Uterus (tissue), 4 donors: ENCODE results near the gene WASF2. TPM values are rescaled to one million over a fixed set of nuclear protein-coding genes. Genes with fewer than 3 reads are reported as not detected.
"Not testable (repeated sequence)": the region's sequence is repeated elsewhere in the genome, so short reads cannot be mapped to it uniquely, and the experiment has no call there.

ENCODE experiments used
- DNase-seq, 2 donors: peaks; one replicate each; pipeline ENCODE4 v3.0.0-alpha.2; 2019 to 2020
- H3K27ac ChIP-seq, 2 donors: fragments of 200-600 bp; sonication (generic); 1 replicate in 1 of 2; 2 replicates in 1 of 2; pipeline ENCODE4 v1.5.1; 2016 to 2018
- H3K27me3 ChIP-seq, 2 donors: fragments of 200-600 bp; sonication (generic); one replicate each; pipeline ENCODE4 v1.5.1; 2018 to 2019; ENCODE audit warnings: control low read depth in 1 of 2
- H3K36me3 ChIP-seq, 2 donors: fragments of 200-600 bp; sonication (generic); one replicate each; pipeline ENCODE4 v1.5.1; 2019; ENCODE audit warnings: control low read depth in 1 of 2
- H3K4me1 ChIP-seq, 2 donors: fragments of 200-600 bp; sonication (generic); one replicate each; pipeline ENCODE4 v1.5.1; 2018 to 2019; ENCODE audit warnings: control low read depth in 1 of 2
- H3K4me3 ChIP-seq, 2 donors: fragments of 200-600 bp; sonication (generic); 1 replicate in 1 of 2; 2 replicates in 1 of 2; pipeline ENCODE4 v1.5.1; 2018 to 2019; ENCODE audit warnings: mild to moderate bottlenecking in 1 of 2
- H3K9me3 ChIP-seq, 2 donors: fragments of 200-600 bp; sonication (generic); one replicate each; pipeline ENCODE4 v1.5.1; 2019; ENCODE audit warnings: control low read depth in 1 of 2
- POLR2A ChIP-seq, 2 donors: fragments of 450-650 bp; IDR thresholded peaks; one replicate each; pipeline ENCODE4 v1.6.1; 2016; ENCODE audit warnings: antibody characterized with exemption in 2 of 2, mild to moderate bottlenecking in 1 of 2, moderate library complexity in 1 of 2
- intact Hi-C: fragments of 100-400 bp; cut with DNase I; formaldehyde crosslinking; loops from one replicate; pipeline ENCODE4 v1.15.1; 2023; ENCODE audit warnings: low total_unique reads
- total RNA-seq, 4 donors: library from RNA; depleted of rRNA in 3 of 4; stranded (reverse); fragments of >200 nt in 3 of 4; gene quantifications; one replicate each; pipeline versions ENCODE4 v1.1.0 to v1.2.4, GENCODE V29; 2014 to 2023
- TF ChIP-seq, protein P1 (sequence below), 4 experiments: fragments of 200-600 bp in 2 of 4; fragments of 450-650 bp in 2 of 4; sonication (generic) in 2 of 4; IDR thresholded peaks; one replicate each; pipeline ENCODE4 v1.5.1; 2016 to 2019; ENCODE audit warnings: antibody characterized with exemption in 4 of 4, mild to moderate bottlenecking in 2 of 4, moderate library complexity in 1 of 4
- donor health status: DM: yes; HTN: yes; CAD: no.

The WASF2 gene
- total RNA-seq, 4 donors from 2014 or later: 27.2 to 178 (median 41.1) TPM

DNA sequence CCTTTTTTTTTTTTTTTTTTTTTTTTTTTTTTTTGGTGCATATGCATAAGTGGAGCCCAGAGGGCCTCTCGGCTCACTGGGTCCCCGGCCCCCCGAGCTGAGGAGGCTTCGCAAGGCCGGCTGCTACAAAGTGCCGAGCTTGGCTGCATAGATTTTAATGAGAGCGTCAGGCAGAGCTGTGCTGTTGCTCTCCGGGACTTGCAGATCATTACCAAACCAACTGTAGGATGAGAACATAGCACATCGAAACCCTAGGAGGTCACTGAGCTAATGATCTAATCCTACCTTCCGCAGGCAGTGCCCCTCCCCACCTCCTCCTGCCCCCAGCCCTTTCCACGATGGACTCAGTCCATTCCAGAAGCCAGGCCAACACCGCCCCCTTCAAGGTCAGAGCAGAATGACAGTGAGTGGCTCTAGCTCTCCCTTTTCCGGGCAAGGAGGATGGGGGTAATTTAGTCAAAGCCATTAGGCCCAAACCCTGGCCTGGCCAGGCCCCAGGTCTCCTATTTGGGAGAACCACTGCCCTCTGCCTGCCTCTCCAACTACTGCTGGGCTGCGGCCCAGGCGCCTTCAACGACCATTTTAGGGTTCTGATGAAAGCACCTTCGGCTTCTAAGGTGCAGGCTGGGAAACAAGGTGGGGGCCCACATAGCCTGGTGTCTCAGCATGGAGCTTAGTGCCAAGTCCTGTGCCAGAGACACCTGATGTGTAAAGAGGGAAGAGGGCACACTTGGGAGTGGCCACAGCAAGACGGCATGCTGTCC is 84.2 kb downstream of the WASF2 start:
- DNase-seq, intact Hi-C loops, H3K9me3 ChIP-seq, H3K4me3 ChIP-seq, H3K36me3 ChIP-seq, H3K27me3 ChIP-seq: not testable (repeated sequence)
- TF ChIP-seq, protein P1, sequence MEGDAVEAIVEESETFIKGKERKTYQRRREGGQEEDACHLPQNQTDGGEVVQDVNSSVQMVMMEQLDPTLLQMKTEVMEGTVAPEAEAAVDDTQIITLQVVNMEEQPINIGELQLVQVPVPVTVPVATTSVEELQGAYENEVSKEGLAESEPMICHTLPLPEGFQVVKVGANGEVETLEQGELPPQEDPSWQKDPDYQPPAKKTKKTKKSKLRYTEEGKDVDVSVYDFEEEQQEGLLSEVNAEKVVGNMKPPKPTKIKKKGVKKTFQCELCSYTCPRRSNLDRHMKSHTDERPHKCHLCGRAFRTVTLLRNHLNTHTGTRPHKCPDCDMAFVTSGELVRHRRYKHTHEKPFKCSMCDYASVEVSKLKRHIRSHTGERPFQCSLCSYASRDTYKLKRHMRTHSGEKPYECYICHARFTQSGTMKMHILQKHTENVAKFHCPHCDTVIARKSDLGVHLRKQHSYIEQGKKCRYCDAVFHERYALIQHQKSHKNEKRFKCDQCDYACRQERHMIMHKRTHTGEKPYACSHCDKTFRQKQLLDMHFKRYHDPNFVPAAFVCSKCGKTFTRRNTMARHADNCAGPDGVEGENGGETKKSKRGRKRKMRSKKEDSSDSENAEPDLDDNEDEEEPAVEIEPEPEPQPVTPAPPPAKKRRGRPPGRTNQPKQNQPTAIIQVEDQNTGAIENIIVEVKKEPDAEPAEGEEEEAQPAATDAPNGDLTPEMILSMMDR (IDR thresholded peaks at IDR 0.05): peak in 1 of 4 experiments; percentile 28
- peak overlapping the region; percentile 81 to 84 for H3K27ac ChIP-seq
- peaks cover 6 to 23% of the 10 kb centered on the region in 2 donors for H3K4me1 ChIP-seq

DNA sequence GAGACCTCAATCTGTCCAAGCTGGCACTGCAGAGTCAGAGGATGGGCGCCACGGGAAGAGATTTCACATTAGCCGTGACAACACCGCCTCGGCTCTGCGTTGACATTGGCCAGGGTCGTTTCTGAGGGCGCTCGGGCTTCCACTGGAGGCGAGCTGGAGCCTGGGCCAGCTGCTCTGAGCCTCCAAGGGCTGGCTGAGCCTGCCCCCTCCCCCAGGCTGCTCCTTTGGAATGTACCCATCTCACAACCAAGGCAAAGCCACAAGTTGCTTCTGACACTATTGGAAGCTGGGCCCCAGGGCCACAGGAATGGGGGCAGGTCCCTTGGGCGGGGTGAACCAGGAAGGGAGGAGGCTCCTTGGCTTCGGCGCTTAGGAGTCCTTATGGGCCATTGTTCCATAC is 84.9 kb downstream of the WASF2 start:
- intact Hi-C loops: no loop called here
- H3K4me3 ChIP-seq: no peak overlapping the region
- no peak for TF ChIP-seq POLR2A (IDR thresholded peaks at IDR 0.05)
- TF ChIP-seq, protein P1 (IDR thresholded peaks at IDR 0.05): no peak
- H3K4me1 ChIP-seq: peaks cover 6 to 23% of the 10 kb centered on the region in 2 donors
- peak in 1 of 2 donors; percentile 45 for DNase-seq
- H3K36me3 ChIP-seq: no peaks in the 10 kb centered on the region
- H3K9me3 ChIP-seq: no peaks in the 10 kb centered on the region
- no peaks in the 10 kb centered on the region for H3K27me3 ChIP-seq
- peak overlapping the region; percentile 81 to 84 for H3K27ac ChIP-seq

DNA sequence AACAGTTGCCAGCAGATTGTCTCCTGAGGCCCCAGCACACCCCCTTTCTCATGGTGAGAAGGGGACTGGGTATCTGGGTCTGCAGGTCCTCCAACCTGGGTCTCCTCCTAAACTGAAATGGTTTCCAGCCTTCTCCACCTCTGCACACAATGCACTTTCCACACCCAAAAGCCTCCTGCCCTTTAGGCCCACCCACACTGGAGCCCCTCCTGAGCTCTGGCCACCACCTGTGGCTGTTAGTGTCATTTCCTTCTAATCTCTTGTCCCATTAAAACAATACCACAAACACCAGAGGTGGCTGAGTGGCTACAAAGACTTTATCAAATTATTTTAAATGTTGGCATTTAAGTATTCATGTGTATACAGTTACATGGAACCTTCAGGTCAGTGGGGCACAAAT is 86.0 kb downstream of the WASF2 start:
- Histone ChIP-seq H3K27ac (peak overlapping the region; percentile 81 to 84), H3K27me3 (no peaks in the 10 kb centered on the region), H3K4me3 (no peak overlapping the region), H3K36me3 (no peaks in the 10 kb centered on the region), H3K9me3 (no peaks in the 10 kb centered on the region), H3K4me1 (peaks cover 6 to 23% of the 10 kb centered on the region in 2 donors)
- intact Hi-C loops: loop anchor here (5.0 kb wide), 1 partner anchor 203 kb away; no protein-coding TSS in a partner anchor
- no peak for DNase-seq
- no peak for TF ChIP-seq POLR2A (IDR thresholded peaks at IDR 0.05)
- TF ChIP-seq, protein P1 (IDR thresholded peaks at IDR 0.05): no peak

- TF ChIP-seq, protein P1 (IDR thresholded peaks at IDR 0.05): peak in 2 of 4 experiments; percentile 19 to 34
- no peak for TF ChIP-seq POLR2A (IDR thresholded peaks at IDR 0.05)
- peaks cover 6 to 23% of the 10 kb centered on the region in 2 donors for H3K4me1 ChIP-seq
- H3K27me3 ChIP-seq: no peaks in the 10 kb centered on the region
- intact Hi-C loops: loop anchor here (5.0 kb wide), 1 partner anchor 204 kb away; no protein-coding TSS in a partner anchor
- H3K36me3 ChIP-seq: no peaks in the 10 kb centered on the region
- peak; percentile 78 to 84 for DNase-seq
- no peak overlapping the region for H3K4me3 ChIP-seq
- no peaks in the 10 kb centered on the region for H3K9me3 ChIP-seq
- peak overlapping the region; percentile 81 to 84 for H3K27ac ChIP-seq
Measured at GRCh38 chr1:27403065-27403726, 86.8 kb downstream of the WASF2 start.

GRCh38 chr1:27402349-27402754 is 87.6 kb downstream of the WASF2 start:
- intact Hi-C loops: loop anchor here (5.0 kb wide), 1 partner anchor 205 kb away; no protein-coding TSS in a partner anchor
- DNase-seq: peak; percentile 72 to 75
- no peaks in the 10 kb centered on the region for H3K9me3 ChIP-seq
- H3K27ac ChIP-seq: peak overlapping the region; percentile 81 to 84
- H3K4me3 ChIP-seq: no peak overlapping the region
- no peaks in the 10 kb centered on the region for H3K36me3 ChIP-seq
- H3K27me3 ChIP-seq: no peaks in the 10 kb centered on the region
- peaks cover 6 to 23% of the 10 kb centered on the region in 2 donors for H3K4me1 ChIP-seq
- no peak for TF ChIP-seq POLR2A (IDR thresholded peaks at IDR 0.05)
- TF ChIP-seq, protein P1 (IDR thresholded peaks at IDR 0.05): peak; percentile 65 to 69 (median 66)
